Activated CD4-positive, CD25-positive, alpha-beta regulatory T cell treated with anti-CD3 and anti-CD28 coated beads, Interleukin-2, amount 50 U/mL, for 24 hours (primary cell): ENCODE data around the gene ERG.

Source experiments
- ATAC-seq, 2 donors: fragments of 150-1000 bp; cut with Tn5 transposase; one replicate each; pipeline ENCODE4 v1.10.0; 2021; ENCODE audit warnings: mild to moderate bottlenecking in 1 of 2, moderate library complexity in 1 of 2

ERG gene

DNA sequence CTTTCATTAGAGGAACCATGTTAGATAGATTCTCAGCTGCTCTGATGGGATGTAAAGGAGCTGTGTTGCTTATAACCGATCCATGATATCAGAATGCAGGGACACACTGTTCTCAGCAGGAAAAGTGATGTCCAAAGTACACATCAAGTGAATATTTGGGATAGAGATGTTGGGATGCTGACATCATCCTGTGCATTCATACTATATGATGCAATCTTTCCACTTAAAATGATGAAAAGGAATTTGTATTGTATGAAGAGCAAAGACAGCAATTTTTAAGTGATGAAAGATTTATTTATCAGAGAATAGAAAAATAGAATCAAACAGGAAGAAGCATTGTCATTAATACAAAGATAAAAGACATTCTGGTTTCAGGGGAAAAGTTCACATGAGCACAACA is 110.1 kb downstream of the ERG start:
- no peak for ATAC-seq

DNA sequence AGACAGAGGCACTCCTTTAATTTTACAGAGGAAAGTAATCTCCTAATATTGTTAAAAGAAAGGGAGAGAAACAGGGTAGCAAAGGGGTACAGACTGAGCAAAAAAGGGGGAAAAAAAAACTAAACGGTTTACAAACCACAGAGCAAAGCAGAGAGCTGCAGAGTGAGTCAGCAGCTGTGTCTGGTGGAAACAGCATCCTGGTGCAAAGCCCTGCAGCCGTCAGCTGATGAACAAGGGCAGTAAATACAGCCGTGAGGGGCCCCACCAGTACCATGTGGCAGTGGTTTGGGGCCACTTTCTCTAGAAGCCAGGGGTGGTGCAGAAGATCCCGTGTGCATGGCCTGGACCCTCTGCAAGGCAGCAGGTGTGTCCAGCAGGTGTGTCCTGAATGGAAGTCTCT is 111.3 kb downstream of the ERG start:
- no peak for ATAC-seq

DNA sequence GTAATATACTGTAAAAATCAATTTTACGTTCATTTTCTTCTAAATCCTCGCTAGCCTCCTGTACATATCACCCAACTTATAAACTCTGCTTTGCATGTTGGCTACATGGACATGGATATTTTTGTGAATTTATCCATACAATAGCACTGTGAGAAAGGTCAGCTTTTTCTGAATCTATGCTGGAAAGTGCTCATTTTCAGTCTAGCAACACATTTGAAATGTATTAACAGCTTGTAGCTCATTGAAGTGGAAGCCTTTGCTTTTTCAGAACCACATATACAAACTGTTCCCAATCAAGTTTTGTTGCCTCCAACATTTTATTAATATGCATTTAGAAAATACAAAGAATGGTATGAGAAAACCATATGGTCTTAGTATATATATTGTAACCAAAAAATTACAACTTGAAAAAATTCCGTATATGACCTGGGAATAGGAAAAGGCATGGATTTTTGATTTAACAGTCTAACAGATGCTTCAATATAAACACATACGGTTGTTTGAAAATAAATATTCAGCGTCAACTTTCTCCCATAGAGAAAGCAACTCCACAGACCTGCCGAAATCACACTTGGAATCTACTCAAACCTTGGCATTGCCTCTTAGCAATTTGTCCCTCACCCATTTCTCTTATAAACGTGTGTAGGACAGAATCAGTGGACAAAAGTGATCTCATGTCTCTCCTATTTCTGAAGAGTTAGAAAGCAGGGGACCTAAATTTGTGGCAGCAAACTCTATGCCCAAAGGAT is 112.7 kb downstream of the ERG start:
- ATAC-seq, result no peak

DNA sequence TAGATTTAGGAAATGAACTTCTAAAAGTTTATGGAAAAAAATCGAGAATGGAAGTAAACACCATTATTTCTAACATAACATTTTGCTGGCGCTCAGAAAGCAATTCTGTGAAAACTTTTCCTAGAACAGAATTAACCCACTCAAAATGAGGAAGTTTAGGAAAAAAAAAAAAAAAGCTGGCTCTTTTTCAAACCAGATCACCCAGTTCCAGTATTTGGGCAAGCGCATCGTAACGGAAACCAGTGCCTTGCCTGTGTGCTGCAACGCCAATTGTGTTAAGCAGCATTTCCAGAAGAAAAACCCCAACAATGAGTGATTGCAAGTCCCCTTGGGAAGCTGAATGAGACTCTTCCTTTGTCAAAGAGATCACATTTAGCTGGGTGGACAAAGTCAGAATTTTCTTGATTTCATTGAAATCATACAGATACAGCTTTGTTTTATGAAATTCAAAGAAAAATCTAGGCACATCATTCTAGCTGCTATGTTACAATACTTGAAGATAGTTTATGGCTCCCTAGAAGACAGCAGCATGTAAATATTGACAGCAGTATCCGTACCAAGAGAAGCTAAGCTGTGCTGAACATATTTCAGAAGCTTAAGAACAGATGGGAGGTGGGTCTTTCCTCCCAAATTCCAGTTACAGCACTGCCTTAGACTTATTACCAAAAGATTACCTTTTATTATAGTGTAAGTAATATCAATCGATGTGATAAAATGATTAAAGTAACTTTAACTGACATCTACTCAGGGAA is 113.4 kb downstream of the ERG start:
- ATAC-seq, result no peak

DNA sequence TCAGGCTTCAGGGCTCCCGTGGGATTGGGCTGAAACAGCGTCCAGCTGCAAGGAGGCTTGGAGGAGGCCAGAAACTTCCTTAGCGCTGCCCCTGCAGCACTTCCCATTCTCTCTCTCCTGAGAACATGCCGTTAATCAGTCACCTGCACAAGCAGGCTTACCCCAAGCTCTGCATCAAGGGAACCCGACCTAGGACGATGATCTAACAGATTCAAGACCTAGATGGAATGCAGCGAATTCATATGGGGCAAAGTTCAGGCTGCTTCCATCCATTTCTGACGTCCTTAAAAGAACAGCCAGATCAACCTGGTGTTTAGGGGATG is 114.1 kb downstream of the ERG start:
- no peak for ATAC-seq

DNA sequence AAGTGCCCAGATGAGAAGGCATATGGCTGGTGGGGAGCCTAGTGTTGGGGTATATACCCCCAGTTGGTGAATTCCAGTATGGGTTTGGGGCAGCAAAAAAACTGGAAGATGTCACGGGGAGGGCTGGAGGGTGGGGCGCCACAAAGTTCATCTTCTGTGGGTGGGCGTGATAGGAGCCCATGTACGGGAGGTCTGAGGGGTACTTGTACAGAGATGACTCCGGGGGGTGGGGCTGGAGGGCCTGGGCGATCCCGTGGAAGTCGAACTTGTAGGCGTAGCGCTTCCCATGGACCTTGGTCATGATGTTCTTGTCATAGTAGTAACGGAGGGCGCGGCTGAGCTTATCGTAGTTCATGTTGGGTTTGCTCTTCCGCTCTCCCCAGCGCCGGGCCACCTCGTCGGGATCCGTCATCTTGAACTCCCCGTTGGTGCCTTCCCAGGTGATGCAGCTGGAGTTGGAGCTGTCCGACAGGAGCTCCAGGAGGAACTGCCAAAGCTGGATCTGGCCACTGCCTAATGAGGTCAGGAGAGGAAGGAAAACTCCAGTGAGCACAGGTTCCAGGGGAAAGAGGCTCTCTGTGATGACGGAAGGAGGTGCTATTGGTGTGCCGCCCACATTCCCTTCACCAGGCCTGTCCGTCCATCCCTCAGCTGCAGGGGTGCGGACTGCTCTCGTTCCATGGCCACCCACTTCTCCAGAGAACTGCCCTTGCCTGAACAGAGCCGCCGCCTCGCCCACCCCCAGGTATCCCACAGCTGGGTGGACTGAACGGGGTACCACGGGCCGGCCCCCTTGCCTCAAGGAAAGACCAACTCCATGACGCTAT is 114.7 kb downstream of the ERG start:
- ATAC-seq, result no peak

DNA sequence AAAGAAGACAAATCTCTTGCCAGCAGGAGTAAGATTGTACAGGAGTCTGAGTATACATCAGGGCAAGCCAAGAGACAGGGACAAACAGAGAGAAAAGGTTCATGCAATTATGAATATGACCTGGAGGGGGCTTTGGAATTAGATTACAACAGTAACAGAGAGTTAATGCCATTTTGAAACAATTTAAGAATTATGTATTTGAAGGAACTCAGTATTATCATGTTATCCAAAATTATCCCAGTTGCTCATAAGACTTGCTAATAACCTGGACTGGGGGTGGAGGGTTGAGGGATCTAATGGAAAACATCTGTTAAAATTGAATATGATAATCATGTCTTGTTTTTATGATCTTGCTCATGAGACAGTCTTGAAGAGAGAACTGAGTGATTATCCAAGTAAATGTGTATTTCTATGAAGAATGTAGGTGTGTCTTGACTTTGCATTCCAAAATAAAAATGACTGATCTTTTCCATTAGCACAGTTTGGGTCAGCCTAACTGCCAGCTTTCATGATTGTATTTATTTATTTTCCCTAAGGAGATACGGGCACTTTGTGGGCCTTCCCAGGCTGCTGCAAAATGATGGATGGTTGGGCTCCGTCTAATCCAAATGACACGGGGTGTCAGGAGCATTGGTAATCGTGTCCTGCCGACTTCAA is 117.7 kb downstream of the ERG start:
- ATAC-seq, result no peak

DNA sequence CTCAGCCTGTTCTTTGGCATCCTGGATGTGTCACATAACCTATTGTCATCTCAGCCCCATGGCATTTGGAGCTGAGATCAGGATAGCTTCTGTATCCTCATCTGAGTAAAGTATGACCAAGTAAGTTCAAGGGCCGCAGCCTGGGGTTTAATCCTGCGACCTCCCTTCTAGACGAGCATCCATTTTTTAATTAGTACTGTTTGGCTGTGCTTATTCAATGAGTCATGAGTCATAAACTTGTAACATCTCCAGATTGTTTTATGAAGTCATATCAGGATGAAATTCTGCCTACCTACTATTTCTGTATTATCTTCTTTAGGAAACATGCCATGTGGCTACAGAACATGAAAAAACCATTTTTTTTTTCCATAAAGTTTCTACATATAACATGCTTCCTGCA is 119.1 kb downstream of the ERG start:
- ATAC-seq, result no peak

DNA sequence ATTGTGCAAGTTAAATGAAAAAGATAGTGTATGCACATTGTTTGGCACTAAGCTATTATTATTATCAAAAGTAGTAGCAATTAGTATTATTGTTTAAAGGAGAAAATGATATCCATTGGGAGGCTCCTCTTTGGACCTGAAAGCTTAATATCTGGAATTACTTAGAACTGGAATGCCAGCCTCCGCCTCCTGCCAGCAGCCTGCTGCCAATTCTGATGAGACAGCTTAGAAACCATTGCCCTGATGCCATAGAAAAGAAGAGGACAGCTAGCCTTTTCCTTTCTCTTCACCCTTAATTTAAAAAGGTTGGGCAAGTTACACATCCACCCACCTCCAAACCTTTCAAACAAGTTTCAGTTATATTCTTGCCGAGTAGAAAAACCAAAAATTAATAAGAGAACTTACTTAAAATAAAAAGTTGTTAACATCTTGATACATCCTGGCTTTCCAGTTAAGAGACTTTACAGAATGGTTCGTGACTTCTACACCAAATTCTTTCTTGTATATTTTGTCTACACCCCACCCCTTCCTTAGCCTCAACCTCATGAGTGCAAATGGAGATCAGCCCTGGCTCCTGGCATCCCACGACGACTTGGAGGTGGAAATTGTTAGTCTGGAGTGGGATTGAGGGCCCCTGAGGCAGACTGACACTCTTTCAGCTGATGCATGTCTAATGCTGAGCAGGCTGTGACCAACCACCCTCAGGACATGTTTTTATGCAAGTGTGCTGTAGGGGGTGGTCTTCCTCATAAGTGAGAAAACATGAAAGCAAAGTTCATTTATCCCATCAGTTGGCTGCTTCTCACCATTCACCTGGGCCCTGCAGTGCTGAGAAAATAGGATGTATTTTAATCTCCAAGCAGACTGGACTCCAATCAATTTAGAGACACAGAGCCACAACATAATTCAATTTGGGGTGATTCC is 120.8 kb downstream of the ERG start:
- ATAC-seq, result no peak

DNA sequence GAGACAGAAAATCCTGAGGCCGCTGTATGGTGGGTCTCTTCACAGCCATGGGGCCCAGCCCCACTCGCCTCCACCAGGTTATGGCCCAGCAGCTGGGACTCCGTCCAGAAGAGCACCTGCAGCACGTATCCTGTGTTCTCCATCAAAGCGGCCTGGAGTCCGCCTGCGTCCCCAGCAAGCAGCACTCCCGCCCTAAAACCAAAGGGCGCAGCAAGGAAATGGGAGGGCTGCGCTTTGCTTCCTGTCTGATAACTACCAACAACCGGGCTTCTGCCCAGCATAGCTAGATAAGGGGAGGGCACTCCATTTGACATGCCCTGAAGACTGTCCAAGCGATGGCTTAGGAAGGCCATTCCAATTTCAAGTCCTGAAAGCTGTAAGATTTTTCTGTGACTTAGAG is 121.6 kb downstream of the ERG start:
- ATAC-seq, result no peak

DNA sequence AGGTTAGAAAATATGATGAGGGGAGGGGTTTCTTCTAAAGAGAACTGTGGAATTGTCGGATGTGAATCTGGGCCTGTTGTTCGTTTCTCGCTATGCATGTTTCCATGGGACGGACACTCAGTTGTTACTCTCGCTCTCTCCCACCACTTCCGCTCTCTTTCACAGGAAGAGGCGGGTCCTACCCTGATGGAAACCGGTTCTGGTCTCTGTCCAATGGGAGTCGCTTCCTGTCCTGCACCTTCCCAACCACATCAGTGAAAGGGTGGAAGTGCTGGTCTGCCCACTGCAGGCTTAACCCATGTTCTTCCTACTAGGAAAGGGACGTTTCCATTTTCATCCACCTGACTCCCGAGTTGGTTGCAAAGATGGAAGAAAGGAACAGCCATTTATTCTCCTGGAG is 122.0 kb downstream of the ERG start:
- peak in 1 of 2 donors; percentile 30 for ATAC-seq

DNA sequence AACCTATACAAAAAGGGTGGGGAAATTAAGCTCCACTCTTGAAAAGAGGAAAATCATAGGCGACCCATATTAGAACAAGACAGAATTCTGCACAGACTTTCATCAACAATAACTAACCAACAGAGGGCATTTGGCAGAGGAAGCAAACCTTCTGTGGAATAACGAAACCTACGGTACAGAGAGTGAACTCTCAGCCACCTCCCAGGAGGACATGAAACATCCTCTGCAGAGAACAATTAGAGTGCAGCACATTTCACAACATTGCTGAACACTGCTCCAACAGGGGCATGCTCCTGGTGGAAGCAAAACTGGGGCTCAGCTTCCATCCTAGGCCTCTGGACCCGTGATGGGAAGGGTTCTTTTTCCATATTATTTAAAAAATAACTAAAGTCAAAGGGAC is 130.6 kb downstream of the ERG start:
- no peak for ATAC-seq

DNA sequence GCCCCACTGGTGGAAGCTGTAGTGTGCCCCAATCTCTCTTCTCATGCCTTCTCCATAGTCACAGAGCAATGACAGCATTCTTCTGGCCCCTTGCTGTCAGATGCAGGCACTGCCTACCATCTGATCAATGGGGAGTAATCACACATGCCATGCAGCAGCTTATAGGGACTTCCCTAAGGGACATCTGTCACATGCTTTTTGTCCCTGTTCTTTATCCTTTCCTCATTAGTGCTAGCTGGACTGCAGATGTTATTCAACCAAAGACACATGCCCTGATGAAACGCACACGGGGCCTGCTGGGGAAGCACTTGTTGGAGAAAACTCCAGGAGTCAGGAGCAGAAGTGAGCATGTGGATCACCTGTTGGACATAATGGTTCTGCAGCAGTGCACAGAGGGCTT is 132.8 kb downstream of the ERG start:
- no peak for ATAC-seq

DNA sequence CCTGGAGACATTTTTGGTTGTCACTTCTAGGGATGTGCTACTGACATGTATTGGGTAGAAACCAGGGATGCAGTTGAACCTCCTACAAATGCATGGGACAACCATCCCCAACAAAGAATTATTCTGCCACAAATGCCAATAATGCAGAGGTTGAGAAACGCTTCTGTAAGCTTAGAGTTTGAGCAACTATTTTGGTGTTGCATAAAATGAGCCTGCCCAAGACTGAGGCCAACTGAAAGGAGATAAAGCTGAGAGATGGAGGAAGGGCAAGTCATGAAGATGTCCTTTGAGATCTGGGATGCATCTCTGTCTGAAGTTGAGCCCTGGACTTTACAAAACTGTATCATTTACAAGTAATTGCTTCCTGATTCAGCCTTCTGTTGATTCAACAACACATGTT is 134.6 kb downstream of the ERG start:
- no peak for ATAC-seq

DNA sequence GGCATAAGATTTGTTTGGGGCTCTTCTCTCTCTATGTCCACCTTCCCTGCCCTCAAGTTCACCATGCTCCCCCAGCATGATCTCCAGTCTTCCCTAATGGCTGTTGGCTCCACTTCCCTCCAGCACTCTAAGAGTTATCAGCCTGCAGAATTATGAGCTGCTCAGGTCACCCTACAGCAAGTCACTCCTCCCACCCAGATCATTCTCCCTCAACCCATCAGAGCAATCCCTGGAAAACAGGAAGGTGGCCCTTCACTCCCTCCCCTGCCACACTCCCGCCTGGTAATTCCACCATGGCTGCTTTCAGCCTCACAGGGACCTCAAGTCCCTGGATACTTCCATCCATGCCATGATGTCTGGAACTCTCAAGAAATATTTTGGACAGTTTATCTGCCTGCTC is 137.0 kb downstream of the ERG start:
- no peak for ATAC-seq

DNA sequence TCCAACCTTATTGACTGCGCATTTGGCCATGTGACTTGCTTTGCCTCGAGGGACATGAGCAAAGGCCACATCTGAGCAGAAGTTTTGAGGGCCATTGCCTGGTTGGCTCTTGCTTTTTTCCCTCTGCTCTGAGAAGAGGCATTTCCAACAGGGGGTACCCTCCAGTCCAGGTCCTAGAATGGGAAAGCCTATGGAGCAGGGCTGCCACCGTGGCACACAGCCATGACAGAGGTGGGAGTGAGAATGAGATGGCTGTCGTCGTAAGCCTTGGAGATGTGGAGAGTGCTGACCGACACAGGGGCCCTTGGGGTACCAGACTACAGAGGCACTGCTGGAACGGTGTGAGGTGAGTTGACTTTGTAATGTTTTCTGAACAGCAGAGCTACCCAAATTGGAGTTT is 138.4 kb downstream of the ERG start:
- no peak for ATAC-seq

DNA sequence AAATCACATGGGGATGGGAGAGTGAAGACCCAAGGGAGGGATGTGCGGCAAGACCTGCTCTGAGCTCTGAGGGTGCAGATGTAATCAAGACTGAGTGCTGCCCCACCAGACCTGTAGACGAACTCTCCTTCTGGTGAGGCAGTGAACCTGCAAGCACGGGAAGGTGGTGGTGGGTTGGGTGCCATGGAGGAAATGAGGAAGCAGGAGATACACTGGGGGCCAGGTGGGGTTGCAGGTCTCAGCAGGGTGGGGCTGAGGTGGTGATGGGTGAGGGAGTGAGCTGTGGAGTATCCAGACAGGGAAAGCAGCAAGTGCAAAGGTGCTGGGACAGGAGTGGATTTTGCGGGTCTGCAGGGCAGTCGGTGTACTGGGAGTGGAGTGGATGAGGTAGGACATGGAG is 139.2 kb downstream of the ERG start:
- no peak for ATAC-seq

DNA sequence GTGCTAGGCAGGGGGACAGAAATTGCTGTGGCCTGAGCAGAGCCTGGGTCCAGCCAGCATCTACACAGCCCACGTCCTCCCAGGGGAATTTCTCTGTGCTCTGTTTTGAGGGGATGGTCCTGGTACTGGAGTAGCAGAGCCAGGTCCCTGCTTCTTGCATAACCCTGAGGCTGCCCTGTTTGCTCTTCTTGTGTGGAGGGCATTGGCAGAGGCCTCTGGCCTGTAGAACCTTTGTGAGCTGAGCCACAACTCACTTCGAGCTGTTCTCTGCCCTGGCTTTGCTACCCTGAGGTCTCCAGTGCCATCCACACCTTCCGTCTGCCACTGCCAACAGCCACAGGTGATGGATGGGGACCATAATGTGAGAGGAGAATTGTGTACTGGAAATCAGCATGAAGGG is 139.6 kb downstream of the ERG start:
- no peak for ATAC-seq

DNA sequence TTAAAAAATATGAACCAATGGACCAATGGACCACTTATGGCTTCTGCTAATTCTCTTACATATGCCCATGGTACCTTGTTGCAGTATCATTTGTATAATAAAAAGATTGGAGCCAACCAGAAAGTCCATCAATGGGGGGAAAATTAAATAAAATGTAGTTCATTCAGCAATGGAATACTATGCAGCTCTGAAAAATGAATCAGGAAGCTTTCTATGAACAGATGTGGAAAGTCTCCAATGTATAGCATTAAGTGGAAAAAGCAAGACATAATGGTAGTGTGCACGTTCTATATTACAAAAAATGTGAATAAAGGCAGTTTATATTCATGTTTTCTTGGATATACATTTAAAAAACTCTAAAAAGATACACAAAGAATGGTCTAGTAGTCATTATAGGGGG is 140.2 kb downstream of the ERG start:
- ATAC-seq, result no peak

DNA sequence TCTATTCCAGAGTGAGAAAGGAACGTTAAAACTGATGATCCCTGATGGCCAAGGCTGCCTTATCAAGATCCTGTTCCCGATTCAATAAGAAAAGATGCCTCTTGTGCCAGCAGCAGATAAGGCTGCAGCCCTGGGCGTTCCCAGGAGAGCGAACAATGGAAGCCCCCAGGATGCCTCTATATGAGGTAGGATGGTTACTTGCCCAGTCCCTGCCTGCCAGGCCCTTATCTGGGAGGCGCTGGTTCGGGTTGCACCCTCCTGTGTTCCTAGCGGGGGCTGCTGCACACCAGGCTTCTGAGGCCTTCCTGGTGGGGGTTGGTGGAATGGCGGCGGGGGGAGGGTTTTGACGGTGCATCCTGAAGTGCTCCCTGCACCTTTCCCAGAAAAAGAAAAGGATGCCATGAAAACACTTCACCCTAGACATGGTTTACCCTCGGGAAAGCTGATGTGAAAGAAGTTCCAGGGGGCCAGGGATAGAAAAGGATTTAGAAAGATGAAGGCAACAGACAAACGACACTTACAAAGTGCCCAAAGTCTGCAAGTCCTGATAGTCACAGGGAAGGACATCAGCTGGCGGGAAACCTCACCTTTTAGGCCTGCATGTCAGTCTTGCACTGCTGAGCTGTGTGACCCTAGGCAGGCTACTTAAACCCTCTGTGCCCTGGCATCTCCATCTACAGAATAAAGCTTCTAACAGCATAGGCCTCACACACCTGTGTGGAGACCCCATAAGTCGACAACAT is 141.2 kb downstream of the ERG start:
- no peak for ATAC-seq

DNA sequence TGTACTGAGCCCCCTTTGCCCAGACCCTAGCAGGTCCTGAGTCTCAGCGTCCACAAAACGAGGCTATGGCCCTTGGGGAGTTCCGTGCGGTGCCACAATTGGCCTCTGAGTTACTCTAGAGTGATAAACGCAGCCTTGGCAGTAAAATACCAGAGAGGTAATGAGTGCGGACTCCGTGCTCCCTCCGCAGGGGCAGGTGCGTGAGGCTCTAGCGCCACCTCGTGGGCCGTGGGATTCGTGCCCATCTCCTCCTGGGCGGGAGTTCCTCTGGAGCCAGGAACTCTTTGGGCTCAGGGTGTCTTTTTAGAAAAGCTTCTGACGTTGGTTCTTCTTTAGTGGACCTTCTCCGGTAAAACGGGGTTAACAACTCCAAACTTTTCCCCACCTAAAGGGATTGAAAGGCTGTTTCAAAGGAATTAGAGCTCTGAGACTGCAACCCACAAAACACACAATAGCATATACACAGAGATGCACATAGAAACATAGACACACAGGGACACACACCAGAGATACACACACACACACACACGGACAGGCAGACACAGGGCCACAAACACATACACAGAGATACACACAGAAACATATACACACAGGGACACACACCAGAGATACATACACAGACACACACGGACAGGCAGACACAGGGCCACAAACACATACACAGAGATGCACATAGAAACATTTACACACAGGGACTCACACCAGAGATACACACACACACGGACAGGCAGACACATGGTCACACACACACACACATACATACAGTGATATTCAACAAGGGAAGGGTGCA is 142.1 kb downstream of the ERG start:
- no peak for ATAC-seq
